HuH-7.5 (cell line): ENCODE data around the gene ENTPD2.

Experiments used
- DNase-seq: peaks from one replicate; pipeline ENCODE4 v3.0.0; 2011; ENCODE audit warnings: low spot score

ENTPD2 gene

DNA sequence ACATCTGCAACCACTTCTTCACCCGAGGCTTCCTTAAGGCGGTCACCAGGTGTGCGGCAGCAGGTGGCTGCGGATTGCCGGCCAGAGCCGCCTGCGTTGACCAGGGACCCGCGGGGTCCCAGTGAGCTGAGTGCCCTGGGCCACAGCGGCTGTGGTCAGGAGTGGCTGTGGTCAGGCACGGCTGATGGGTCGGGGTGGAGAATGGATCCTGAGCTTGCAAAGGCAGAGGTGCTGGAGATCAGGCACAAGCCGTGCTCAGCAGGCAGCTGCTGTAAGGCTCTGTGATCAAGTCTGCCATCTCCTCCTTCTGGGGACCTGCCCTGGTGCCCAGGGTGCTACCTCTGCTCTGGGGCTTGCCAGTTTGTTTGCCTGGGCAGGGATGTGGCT, 25.5 kb upstream of the ENTPD2 start:
- DNase-seq = no peak

DNA sequence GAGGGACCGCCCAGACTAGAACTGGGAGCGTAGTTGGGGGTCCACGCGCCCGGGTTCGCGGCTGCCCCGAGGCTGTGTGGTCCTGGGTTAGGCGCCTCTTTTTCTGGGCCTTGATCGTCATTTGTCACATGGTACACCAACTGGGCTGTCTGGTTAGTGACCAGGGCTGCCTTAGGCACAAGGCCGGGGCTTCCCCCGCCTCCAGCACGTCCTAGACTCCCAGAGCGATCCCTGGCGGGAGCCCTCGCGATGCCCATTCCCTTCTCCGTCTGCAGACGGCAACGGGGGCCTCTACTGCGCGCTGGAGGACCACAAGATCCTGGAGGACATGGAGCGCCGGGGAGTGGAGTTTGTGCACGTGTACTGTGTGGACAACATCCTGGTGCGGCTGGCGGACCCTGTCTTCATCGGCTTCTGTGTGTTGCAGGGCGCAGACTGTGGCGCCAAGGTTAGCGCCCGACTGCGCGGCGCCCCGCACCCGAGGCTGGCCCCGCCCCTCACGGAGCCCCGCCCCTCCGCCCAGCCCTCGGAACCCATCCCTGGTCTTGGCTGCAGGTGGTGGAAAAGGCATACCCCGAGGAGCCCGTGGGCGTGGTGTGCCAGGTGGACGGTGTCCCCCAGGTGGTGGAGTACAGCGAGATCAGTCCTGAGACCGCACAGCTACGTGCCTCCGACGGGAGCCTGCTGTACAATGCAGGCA, 25.0 kb upstream of the ENTPD2 start:
- no peak for DNase-seq

DNA sequence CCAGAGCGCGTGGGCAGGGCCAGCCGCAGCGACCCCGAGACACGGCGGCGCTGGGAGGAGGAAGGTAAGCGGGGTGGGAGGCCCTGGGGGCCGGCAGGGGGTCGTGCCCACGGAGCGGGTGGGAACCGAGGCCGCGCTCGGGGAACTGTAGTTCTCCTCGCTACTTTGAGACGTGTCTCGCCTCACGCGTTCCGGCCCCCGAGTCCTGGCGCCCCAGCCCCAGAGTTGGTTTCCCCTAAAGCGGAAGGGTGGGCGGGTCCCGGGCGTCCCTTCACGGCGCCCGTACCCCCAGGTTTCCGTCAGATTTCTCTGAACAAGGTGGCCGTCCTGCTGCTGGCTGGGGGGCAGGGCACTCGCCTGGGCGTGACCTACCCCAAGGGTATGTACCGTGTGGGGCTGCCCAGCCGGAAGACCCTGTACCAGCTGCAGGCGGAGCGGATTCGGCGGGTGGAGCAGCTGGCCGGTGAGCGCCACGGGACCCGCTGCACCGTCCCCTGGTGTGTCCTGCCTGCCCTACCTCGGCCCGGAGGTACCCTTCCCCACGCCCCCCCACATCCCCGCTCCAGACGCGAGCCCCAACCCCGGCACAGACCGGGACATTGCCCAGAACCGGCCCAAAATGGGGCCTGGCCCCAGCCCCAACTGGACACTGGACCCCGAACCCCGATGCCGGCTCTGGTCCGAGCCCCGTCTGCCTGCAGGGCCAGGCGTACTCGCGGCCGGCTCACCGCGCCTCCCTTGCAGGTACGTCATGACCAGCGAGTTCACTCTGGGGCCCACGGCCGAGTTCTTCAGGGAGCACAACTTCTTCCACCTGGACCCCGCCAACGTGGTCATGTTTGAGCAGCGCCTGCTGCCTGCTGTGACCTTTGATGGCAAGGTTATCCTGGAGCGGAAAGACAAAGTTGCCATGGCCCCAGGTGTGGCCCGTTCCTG, 24.2 kb upstream of the ENTPD2 start:
- DNase-seq = no peak

DNA sequence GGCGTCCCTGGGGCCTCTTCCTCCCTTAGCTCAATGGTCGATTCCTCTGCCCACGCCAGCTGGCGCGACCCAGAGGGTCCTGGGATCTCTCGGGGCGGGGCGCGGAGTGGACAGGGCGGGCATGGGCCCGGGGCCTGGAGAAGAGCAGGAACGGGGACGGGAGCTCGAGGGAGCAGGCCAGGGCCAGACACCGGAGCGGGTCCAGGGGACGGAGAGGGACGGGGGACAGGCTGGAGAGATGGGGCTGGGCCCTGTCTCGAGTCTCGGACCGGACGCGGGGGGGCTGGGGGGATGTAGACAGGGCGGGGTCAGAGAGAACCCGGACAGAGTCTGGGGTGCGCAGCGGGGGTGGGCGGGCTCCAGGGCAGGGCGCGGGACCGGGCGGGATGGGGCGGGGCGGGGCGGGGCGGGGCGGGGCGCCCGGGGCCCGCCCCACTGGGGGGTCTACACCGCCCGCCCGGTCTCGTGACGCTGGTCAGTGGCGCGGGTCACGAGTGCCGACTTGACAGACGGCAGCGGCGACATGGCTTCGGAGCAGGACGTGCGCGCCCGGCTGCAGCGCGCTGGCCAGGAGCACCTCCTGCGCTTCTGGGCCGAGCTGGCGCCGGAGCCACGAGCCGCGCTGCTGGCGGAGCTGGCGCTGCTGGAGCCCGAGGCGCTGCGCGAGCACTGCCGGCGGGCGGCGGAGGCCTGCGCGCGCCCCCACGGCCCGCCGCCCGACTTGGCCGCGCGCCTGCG, 23.3 kb upstream of the ENTPD2 start, which contains the start of gene UAP1L1:
Gene UAP1L1 (plus strand): TSS at position 508 of the 738 bp plus-strand sequence. CDS start 16 bp downstream, at position 524.
- peak; percentile 61 for DNase-seq

DNA sequence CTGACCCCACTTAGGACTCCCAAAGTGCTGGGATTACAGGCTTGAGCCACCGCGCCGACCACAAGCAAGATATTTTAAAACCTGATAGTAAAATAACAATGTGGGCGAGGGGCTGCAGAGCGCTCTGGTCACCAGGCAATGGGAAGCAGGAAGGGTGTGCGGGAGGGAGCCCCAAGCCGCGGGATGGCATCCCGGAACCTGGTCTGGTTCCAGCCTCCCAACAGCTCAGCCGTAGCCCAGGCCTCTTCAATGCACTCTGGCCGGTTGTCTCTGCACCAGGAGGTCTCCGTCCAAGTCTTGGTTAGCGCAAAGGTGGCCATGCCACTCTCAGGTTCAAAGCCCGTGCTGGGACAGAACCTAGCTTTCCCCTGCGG, 22.8 kb upstream of the ENTPD2 start:
- no peak for DNase-seq

DNA sequence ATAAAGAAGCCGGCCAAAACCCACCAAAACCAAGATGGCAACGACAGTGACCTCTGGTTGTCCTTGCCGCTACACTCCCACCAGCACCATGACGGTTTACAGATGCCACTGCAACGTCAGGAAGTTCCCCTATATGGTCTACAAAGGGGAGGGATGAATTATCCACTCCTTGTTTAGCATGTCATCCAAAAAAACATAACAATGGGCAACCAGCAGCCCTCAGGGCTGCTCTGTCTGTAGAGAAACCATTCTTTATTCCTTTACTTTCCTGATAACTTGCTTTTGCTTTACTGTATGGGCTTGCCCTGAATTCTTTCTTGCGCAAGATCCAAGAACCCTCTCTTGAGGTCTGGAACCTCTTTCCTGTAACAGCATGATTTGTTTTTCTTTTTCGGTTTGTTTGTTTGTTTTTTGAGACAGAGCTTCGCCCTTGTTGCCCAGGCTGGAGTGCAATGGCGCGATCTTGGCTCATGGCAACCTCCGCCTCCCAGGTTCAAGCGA, 21.5 kb upstream of the ENTPD2 start:
- DNase-seq = no peak

DNA sequence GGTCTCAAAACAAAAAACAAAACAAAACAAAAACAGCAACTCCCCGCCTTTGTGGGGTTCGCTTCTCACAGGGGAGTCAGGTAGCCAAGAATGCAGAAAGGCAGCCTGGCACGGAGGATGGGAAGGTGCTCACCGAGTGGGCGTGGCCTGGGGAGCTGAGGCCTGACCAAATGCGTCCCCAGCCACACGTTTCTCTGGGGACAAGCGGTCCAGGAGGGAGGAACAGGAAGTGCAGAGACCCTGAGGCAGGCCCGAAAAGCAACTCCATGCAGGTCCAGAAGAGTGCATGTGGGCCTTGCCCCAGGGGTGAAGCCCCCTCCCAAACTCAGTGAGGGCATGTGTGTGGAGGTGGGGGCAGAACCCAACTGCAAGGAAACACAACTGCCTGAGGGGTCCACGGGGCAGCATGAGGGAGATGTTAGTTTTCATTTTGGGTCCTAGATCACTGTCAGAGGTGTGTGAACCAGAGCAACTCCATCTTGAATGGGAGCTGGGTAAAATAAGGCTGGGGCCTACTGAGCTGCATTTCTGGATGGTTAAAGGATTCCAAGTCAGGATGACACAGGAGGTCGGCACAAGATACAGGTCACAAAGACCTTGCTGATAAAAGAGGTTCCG, 20.9 kb upstream of the ENTPD2 start:
- no peak for DNase-seq

DNA sequence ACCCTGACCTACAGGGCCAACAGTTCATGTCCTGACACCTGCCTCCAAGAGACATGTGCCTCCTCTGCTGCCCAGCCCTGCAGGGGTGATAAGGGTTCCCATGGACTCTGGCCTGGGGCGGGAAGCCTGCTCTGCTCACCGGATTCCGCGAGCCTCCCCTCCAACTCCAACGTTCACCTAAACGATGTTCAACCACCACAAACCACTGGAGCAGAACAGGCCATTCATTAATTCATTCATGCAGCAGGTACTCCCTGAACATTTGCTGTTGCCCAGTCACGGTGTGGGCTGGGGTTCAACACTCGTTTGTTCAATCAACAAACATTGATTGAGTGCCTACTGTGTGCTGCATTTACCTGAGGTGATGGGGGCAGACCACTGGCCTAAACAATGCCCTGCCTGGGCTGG, 20.1 kb upstream of the ENTPD2 start:
- no peak for DNase-seq

DNA sequence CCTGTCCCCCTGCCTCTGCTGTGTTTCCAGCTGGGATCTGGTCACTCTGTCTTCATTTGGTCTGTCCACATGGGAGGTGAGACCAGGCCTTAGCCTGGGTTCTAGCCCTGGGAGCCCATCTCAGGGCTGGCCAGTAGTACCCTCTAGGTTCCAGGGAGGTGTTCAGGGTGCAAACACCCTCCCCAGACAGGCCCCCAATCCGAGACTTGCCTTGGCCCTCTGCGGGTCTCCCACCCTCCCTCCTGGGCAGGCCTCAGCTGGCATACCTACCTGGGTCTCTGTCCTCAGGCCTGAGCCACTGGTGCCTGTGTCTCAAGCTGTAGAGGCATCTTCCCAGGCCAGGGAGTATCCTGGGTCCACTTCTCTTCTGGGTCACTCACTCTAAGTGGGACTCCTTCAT, 17.4 kb upstream of the ENTPD2 start:
- DNase-seq = no peak

DNA sequence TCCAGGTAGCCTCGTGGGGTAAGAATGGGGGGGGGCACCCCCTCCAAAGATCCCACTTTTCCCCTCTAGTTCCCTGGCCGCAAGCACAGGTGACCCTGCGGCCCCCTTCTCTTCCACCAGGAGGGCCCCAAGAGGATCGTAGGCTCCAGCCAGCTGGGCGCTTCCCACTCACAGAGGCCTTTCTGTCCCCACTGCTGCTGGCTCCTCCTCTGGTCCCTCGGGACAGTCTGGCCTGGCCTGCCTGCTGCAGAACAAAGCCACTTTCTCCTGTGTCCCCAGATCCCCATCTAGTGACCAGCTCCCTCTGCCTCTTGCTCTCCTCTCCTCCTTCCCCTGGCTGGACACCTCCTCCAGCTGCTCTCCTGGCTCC, 17.0 kb upstream of the ENTPD2 start:
- no peak for DNase-seq

DNA sequence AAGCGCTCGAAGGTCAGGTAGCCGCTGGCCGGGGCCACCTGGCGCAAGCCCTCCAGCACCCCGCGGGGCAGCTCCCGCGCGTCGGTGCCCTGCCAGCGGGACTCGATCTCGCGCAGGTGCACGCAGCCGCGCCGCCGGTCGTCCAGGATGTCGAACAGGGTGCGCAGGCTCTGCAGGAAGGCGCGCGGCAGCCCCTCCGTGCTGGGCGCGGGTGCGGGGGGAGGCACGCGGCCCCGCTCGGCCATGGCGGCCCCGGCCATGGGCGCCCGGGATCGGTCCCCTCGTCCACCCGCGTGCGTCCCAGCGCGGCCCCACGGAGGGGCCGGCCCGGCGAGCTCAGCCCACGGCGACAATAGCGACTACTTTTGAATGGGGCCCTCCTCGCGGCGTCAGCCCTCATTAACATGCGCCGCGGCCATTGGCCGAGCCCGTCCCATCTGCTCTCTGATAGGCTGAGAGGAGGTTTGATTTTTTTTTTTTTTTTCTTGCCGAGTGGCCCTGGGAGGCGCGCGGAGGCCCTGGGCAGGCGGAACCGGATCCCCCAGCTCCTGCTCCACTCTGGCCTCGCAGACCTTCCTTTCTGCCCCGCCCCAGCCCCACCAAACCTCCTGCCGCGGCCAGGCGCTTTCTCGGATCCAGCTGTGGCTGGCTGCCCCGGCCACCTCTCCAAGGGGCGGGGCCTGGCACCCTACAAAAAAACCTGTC, 16.5 kb upstream of the ENTPD2 start, which contains the start of gene SAPCD2:
Gene SAPCD2 (minus strand): TSS at position 357 of the 705 bp plus-strand sequence. CDS start 97 bp downstream, at position 260.
- peak; percentile 95 for DNase-seq

DNA sequence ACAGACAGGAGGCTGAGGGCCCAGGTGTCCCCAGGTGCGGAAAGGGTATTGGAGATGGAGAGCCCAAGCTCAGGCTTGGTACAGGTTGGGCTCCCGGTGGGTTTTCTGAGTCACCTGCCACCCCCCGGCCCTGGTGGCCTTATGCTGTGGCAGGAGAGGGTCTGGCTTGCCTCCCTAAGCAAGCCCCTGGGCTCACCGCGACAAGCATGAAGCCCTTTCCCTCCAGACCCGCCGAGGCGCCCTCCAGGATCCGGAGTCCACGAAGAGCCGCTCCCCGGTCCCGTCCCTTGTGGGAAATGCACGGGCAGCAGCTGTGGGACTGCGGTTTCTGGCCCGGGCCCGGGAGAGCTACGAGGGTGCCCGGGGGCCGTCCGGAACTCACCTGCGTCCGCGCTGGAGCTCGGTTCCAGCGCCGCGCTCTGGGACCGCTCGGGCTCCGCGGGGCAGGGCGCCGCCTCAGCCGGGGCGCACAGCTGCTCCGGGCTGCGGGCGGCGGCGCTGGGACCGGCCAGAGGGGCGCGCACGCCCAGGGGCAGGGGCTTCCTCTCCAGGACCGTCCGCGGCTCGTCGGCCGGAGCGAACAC, 15.7 kb upstream of the ENTPD2 start:
- DNase-seq = no peak

DNA sequence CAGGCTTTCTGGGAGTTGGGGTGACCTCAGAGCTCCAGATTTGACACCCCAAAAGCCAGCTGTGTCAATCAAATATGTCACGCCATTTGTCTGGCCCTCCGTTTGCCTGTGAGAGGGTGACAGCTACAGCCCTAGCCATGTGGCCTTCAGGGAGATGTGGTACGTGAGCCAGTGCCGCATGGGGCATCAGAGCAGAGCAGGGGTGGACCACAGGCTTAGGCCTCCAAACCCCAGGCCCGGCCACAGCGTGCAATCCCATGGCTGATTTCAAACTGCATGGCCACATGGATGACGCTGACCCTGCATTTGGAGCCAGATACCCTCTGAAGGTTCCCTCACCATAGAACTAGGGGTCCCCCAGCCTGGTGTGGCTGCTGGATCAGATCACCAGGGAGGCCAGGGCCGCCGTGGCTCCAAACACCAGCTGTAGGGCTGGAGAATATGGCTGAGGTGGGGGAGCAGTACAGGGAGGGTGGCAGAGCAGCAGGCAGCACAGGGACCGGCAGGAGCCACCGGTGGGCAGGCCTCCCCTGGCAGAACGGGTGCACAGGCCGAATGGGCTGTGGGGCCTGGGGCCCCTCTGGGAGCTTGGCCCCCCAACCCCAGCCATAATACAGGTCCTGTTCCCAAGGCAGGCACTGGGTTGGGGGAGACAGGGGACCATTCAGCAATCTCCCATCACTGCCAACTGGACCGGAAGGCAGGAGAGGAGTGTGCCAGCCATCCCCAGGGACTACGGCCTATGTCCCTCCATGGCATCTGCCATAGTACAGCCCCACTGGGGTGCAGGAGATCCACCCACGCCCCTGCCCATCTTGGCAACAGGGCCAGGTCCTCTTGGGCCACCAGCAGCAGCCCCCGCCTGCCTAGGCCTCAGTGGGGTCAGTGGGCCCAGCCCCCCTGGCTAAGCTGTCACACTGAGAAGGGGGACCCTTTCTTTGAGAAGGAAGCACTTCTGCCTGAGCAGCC, 15.0 kb upstream of the ENTPD2 start:
- no peak for DNase-seq

DNA sequence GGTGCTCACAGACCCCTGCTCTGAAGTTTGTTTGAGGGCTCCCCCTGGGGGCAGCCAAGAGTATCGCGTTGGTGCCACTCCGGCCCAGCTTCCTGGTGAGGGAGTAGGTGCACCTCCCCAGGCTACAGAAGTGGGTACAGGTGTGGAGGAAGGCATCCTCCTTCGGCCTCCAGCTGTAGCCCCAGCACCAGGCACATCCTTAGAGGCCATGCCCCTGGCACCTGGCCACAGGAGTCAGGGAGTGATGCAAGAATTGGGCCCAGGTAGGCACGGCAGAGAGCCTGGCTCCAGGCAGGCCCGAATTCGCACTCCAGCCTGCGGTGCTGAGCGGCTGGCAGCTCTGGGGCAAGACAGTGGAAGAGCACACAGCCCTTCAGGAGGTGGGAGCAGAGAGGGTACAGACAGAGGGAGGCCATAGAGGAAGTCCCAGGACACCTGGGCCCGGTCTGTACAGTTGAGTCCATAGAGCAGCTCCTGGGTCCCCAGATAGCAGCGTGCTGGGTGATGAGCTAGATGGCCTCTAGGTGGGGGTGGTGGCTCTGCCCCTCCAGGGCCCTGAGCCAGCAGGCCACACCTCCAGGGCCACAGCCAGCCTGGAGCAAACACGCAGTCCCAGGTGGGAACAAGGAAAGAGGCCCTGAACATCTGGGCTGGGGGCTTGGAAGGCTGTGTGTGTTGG, 14.1 kb upstream of the ENTPD2 start:
- DNase-seq = peak; percentile 91

DNA sequence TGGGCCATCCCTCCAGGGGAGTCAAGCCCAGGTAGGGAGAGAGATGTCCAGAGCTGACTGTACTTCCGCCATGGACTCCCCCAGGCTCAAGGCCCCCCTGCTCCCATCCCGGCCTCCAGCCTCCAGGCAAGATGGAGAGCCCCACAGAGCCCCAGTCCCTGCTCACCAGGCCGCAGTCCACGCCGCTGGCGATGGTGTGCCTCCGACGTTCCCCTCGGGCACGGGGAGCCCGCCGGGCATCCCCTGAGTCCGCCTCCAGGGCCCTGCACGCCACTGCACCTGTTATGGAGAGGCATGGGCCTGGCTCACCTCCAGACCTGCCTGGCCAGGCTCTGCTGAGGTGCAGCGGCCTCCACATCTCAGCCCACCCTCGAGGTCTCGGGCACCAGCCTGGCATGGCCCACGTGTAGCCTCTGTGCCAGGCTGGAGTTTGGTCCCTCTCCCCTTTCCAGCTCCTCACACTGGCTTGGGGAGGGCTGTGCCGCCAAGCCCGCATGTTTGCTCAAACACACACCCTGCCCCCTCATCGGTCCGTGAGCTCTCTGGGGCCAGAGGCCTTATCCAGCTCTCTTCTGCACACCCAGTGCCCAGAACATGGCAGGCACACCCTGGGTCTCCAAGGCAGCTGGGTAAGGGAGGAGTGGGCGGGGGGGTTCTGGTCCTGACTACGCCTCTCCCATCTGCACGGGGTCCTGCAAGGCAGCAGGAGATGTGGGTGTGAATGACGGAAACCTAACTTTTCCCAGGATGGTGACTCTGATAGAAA, 12.4 kb upstream of the ENTPD2 start:
- DNase-seq = no peak

DNA sequence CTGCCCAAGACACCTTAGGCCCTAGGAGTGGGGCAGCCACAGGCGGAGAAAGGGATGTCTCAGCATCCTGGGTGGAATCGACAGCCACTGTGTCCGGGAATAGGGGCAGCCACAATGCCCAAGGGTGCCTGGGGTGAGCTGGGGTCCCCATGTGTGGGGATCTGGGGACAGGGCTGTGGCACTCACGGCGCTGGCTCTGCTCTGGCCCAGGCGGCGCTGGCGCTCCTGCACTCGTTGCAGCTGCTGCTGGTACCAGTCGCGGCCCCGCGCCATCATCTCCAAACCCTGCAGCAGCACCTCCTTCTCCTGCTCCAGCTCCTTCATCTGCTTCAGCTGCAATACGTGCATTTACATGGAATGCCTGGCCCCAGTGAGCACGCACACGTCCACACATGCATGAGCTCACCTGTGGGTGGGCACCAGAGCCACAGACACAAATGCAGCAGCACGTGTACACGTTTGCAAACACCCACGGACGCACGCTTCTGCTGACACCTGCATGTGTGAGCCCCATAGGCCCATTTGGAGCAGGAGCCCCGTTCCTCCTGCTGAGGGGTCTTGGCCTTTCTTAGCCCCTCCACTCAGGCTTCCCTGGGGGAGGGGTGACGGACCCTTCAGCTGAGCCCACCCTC, 11.6 kb upstream of the ENTPD2 start:
- no peak for DNase-seq

DNA sequence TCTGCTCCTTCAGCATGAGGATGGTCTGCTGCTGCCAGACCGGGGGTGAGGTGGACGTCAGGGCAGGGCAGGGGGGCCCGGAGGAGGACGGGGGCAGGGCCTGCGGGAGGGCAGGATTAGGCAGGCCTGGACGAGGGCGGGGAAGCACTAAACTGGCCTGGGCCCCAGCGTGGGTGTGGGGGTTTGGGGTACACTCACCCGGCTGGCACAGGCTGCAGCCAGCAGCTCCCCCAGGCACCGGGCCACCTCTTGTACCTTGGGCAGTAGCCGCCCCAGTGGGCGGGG, 11.0 kb upstream of the ENTPD2 start:
- DNase-seq = no peak
